Coronary artery (tissue), 2 donors: ENCODE results near the gene MYBBP1A.

Experiments
- DNase-seq: peaks from one replicate; pipeline ENCODE4 v3.0.0-alpha.2; 2017; ENCODE audit warnings: low spot score
- H3K27ac ChIP-seq, 2 donors: fragments of 200-600 bp; sonication (generic); one replicate each; pipeline ENCODE4 v1.5.1; 2016 to 2019
- H3K4me3 ChIP-seq: fragments of 200-600 bp; sonication (generic); 2 replicates; pipeline ENCODE4 v1.5.1; 2016; ENCODE audit warnings: mild to moderate bottlenecking, moderate library complexity
- CTCF ChIP-seq: fragments of 200-600 bp; sonication (generic); IDR thresholded peaks from one replicate; pipeline ENCODE4 v1.5.1; 2019; ENCODE audit warnings: antibody characterized with exemption

The MYBBP1A gene

GRCh38 chr17:4538236-4539002, 16.8 kb downstream of the MYBBP1A start:
- TF ChIP-seq CTCF = no peak
- H3K27ac ChIP-seq = peak overlapping the region in 1 of 2 donors; percentile 73
- no peak overlapping the region for H3K4me3 ChIP-seq
- no peak for DNase-seq

GRCh38 chr17:4537451-4538235, 17.5 kb downstream of the MYBBP1A start:
- peak overlapping the region; percentile 35 to 73 for H3K27ac ChIP-seq
- TF ChIP-seq CTCF = no peak
- no peak for DNase-seq
- H3K4me3 ChIP-seq = no peak overlapping the region

GRCh38 chr17:4536742-4537411, 18.3 kb downstream of the MYBBP1A start:
- DNase-seq = no peak
- TF ChIP-seq CTCF = no peak
- Histone ChIP-seq H3K4me3 (peak overlapping the region; percentile 55), H3K27ac (peak overlapping the region; percentile 35 to 73)

- TF ChIP-seq CTCF = no peak
- no peak for DNase-seq
- H3K27ac ChIP-seq = peak overlapping the region; percentile 35 to 73
- peak overlapping the region; percentile 55 for H3K4me3 ChIP-seq
Observed at GRCh38 chr17:4536259-4536741, 18.9 kb downstream of the MYBBP1A start.

- Histone ChIP-seq H3K27ac (peak overlapping the region in 1 of 2 donors; percentile 73), H3K4me3 (peak overlapping the region; percentile 55)
- no peak for DNase-seq
- no peak for TF ChIP-seq CTCF
Observed at GRCh38 chr17:4535667-4536258, 19.4 kb downstream of the MYBBP1A start.

- TF ChIP-seq CTCF = no peak
- no peak overlapping the region for H3K4me3 ChIP-seq
- DNase-seq = no peak
- peak overlapping the region in 1 of 2 donors; percentile 76 for H3K27ac ChIP-seq
Observed at GRCh38 chr17:4534928-4535666, 20.1 kb downstream of the MYBBP1A start.
